ENCODE results near the gene KCNT2. TPM values are rescaled to one million over a fixed set of nuclear protein-coding genes. Genes with fewer than 3 reads are reported as not detected.

Gene KCNT2
- polyA plus RNA-seq, 1 of the 3 experiments (the other 2 are of a cell fraction) = 0.56 TPM

DNA sequence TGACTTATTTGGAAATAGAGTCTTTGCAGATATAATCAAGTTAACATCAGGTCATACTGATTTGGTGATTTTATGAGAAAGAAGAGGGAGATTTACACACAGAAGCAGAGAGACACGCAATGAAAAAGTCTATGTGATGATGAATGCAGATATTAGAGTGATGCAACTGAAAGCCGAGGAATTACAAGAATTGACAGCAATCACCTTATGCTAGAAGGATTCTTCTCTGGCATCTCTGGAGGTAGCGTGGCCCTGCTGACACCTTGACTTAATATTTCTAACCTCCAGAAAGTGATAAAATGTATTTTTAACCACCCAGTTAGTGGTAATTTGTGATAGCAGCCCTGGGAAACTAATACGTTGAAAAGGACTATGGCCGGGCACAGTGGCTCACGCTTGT, 29.4 kb upstream of the KCNT2 start:
- no peak overlapping the region for H3K9ac ChIP-seq
- no peaks in the 10 kb centered on the region for H3K79me2 ChIP-seq (ENCODE audit: insufficient read depth)
- no peaks in the 10 kb centered on the region for H3K36me3 ChIP-seq (replicated peaks in 1 of 2; ENCODE audit: control insufficient read depth in 1 of 2, insufficient read depth in 2 of 2, low read length in 1 of 2)
- no peak overlapping the region for H2AFZ ChIP-seq (ENCODE audit: low read depth)
- H3K4me1 ChIP-seq (ENCODE audit: control insufficient read depth in 1 of 2, insufficient read depth in 2 of 2, low read depth in 1 of 2, low read length in 1 of 2) = no peaks in the 10 kb centered on the region
- H3F3A ChIP-seq (replicated peaks; ENCODE audit: insufficient read depth) = no peaks in the 10 kb centered on the region
- H3K4me3 ChIP-seq (ENCODE audit: low read depth in 2 of 2, low read length in 1 of 2) = no peak overlapping the region
- TF ChIP-seq JUND (IDR thresholded peaks at IDR 0.05) (no peak), PBX3 (IDR thresholded peaks at IDR 0.05) (no peak), YY1 (IDR thresholded peaks at IDR 0.05; ENCODE audit: low read depth) (no peak), IRF3 (IDR thresholded peaks at IDR 0.05; ENCODE audit: low read depth, low read length) (no peak), TEAD4 (IDR thresholded peaks at IDR 0.05; ENCODE audit: borderline replicate concordance, insufficient read depth) (no peak), GATA2 (CRISPR knock-in tag; IDR thresholded peaks at IDR 0.05) (no peak), CHD2 (IDR thresholded peaks at IDR 0.05; ENCODE audit: low read length, partially characterized antibody) (no peak), SIN3A (IDR thresholded peaks at IDR 0.05; ENCODE audit: borderline replicate concordance, low read depth, low read length) (no peak), MEF2A (IDR thresholded peaks at IDR 0.05; ENCODE audit: borderline replicate concordance, low read depth) (no peak)
- TF ChIP-seq, protein P1, sequence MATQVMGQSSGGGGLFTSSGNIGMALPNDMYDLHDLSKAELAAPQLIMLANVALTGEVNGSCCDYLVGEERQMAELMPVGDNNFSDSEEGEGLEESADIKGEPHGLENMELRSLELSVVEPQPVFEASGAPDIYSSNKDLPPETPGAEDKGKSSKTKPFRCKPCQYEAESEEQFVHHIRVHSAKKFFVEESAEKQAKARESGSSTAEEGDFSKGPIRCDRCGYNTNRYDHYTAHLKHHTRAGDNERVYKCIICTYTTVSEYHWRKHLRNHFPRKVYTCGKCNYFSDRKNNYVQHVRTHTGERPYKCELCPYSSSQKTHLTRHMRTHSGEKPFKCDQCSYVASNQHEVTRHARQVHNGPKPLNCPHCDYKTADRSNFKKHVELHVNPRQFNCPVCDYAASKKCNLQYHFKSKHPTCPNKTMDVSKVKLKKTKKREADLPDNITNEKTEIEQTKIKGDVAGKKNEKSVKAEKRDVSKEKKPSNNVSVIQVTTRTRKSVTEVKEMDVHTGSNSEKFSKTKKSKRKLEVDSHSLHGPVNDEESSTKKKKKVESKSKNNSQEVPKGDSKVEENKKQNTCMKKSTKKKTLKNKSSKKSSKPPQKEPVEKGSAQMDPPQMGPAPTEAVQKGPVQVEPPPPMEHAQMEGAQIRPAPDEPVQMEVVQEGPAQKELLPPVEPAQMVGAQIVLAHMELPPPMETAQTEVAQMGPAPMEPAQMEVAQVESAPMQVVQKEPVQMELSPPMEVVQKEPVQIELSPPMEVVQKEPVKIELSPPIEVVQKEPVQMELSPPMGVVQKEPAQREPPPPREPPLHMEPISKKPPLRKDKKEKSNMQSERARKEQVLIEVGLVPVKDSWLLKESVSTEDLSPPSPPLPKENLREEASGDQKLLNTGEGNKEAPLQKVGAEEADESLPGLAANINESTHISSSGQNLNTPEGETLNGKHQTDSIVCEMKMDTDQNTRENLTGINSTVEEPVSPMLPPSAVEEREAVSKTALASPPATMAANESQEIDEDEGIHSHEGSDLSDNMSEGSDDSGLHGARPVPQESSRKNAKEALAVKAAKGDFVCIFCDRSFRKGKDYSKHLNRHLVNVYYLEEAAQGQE (IDR thresholded peaks at IDR 0.05; ENCODE audit: low read depth, low read length) = no peak
- TF ChIP-seq, protein P2, sequence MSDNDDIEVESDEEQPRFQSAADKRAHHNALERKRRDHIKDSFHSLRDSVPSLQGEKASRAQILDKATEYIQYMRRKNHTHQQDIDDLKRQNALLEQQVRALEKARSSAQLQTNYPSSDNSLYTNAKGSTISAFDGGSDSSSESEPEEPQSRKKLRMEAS (IDR thresholded peaks at IDR 0.05; ENCODE audit: low read depth) = no peak
- H3K9me3 ChIP-seq = no peaks in the 10 kb centered on the region
- ChIA-PET POLR2A (no interaction called here), CTCF (no interaction called here)
- DNase-seq = no peak
- no peaks in the 10 kb centered on the region for H3K9me2 ChIP-seq
- H3K27me3 ChIP-seq (ENCODE audit: insufficient read depth) = no peaks in the 10 kb centered on the region
- no peak overlapping the region for H3K27ac ChIP-seq (ENCODE audit: low read depth in 2 of 2, low read length in 1 of 2)
- 81% methylated on average over 6 of the region's 6 CpGs for WGBS (ENCODE audit: low lambda C conversion rate)
- no peak overlapping the region for H3K4me2 ChIP-seq
- H4K20me1 ChIP-seq (ENCODE audit: insufficient read depth) = no peaks in the 10 kb centered on the region

- ChIA-PET POLR2A (no interaction called here), CTCF (no interaction called here)
- Histone ChIP-seq H3K4me3 (ENCODE audit: low read depth in 2 of 2, low read length in 1 of 2) (no peak overlapping the region), H3K36me3 (replicated peaks in 1 of 2; ENCODE audit: control insufficient read depth in 1 of 2, insufficient read depth in 2 of 2, low read length in 1 of 2) (no peaks in the 10 kb centered on the region), H3K79me2 (ENCODE audit: insufficient read depth) (no peaks in the 10 kb centered on the region), H3K9ac (no peak overlapping the region), H3K27me3 (ENCODE audit: insufficient read depth) (no peaks in the 10 kb centered on the region), H3F3A (replicated peaks; ENCODE audit: insufficient read depth) (no peaks in the 10 kb centered on the region), H3K27ac (ENCODE audit: low read depth in 2 of 2, low read length in 1 of 2) (no peak overlapping the region), H3K9me3 (peaks cover 17% of the 10 kb centered on the region), H2AFZ (ENCODE audit: low read depth) (no peak overlapping the region), H3K4me2 (no peak overlapping the region), H3K4me1 (ENCODE audit: control insufficient read depth in 1 of 2, insufficient read depth in 2 of 2, low read depth in 1 of 2, low read length in 1 of 2) (no peaks in the 10 kb centered on the region), H4K20me1 (ENCODE audit: insufficient read depth) (no peaks in the 10 kb centered on the region), H3K9me2 (no peaks in the 10 kb centered on the region; the same call in 1 of the 2 replicates)
- no peak for DNase-seq
- TF ChIP-seq SMC3 (IDR thresholded peaks at IDR 0.05; ENCODE audit: low read depth, low read length) (no peak), GABPA (IDR thresholded peaks at IDR 0.05; ENCODE audit: low read depth) (no peak), TCF12 (IDR thresholded peaks at IDR 0.05) (no peak), PBX3 (IDR thresholded peaks at IDR 0.05) (no peak), GATA2 (CRISPR knock-in tag; IDR thresholded peaks at IDR 0.05) (no peak), RXRA (IDR thresholded peaks at IDR 0.05; ENCODE audit: borderline replicate concordance, low read depth) (no peak), NRF1 (IDR thresholded peaks at IDR 0.05; ENCODE audit: low read depth, low read length) (no peak), IRF3 (IDR thresholded peaks at IDR 0.05; ENCODE audit: low read depth, low read length) (no peak), USF1 (IDR thresholded peaks at IDR 0.05; ENCODE audit: borderline replicate concordance, low read depth) (no peak)
- WGBS (ENCODE audit: low lambda C conversion rate) = 72% methylated on average over 3 of the region's 3 CpGs
Observed at GRCh38 chr1:196628838-196629237, 20.6 kb upstream of the KCNT2 start.
